ENCODE data around the gene ATP5F1C. TPM values are rescaled to one million over a fixed set of nuclear protein-coding genes. Genes with fewer than 3 reads are reported as not detected.

The ATP5F1C gene
- total RNA-seq, 1 donor from 2014 or later: 163 TPM

- TF ChIP-seq CTCF (IDR thresholded peaks at IDR 0.05): no peak
- no peaks in the 10 kb centered on the region for H3K27me3 ChIP-seq
- intact Hi-C loops (cut with DNase I): no loop called here
Observed at GRCh38 chr10:7856678-7857077, 68.7 kb downstream of the ATP5F1C start.

GRCh38 chr10:7857262-7857661 is 69.3 kb downstream of the ATP5F1C start:
- Histone ChIP-seq H3K4me3 (no peak overlapping the region), H3K9me3 (peaks cover 8% of the 10 kb centered on the region), H3K4me1 (peaks cover 19% of the 10 kb centered on the region), H3K27me3 (no peaks in the 10 kb centered on the region), H3K36me3 (no peaks in the 10 kb centered on the region), H3K27ac (no peak overlapping the region)
- DNase-seq (no peak), ATAC-seq (peak; percentile 48)
- intact Hi-C loops (cut with DNase I): no loop called here
- TF ChIP-seq CTCF (IDR thresholded peaks at IDR 0.05): no peak

More at GRCh38 chr10:7856678-7857077, 68.7 kb downstream of the ATP5F1C start:
- H3K36me3 ChIP-seq: no peaks in the 10 kb centered on the region
- DNase-seq (no peak), ATAC-seq (no peak)
- H3K9me3 ChIP-seq: peaks cover 8% of the 10 kb centered on the region
- no peak overlapping the region for H3K4me3 ChIP-seq
- H3K27ac ChIP-seq: no peak overlapping the region
- H3K4me1 ChIP-seq: peaks cover 21% of the 10 kb centered on the region

Other genes with a start within 250 kb of the ATP5F1C start
- gene ITIH5, start 121.2 kb upstream of the ATP5F1C start, total RNA-seq: 10.5 TPM
- 1.3 TPM for gene ITIH2, start 84.9 kb upstream of the ATP5F1C start, total RNA-seq
- gene KIN, start 184 bp upstream of the ATP5F1C start, total RNA-seq: 11.9 TPM
- 11.8 TPM for gene TAF3, start 30.3 kb downstream of the ATP5F1C start, total RNA-seq